Measurements from ENCODE around the gene NEUROG3. TPM values are rescaled to one million over a fixed set of nuclear protein-coding genes. Genes with fewer than 3 reads are reported as not detected.

The NEUROG3 gene
- total RNA-seq, 1 experiment from 2014 or later = not detected

DNA sequence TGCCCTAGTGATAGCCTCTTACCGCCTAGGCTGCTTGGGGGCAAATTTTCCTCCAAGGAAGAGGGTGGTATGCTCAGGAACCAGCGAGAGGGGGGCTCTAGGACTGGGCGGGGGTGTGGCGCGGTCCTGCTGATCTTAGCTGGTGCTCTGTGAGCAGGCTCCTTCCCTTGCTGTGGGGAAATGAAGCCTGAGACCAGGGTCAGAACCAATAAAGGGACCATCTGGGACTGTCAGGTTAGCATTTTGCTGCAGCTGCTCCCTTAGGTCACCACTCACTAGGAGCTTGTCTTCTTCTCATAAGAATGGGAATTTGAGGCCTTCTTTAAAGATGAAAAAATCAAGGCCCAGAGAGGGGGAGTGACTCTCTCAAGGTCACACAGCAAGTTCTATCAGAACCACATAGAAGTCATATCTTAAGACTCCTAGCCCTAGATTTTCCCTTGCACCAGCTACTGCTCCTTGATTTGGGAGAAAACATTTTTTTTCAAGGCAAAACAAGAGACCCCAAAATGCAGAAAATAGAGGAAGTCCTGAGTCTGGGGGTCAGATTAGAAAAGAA is 2.0 kb upstream of the NEUROG3 start:
- in situ Hi-C loops (cut with HindIII; ENCODE audit: low pct_unique_long_range_greater_than_20kb, low sequenced_read_pairs) = no loop called here
- no peak for DNase-seq (ENCODE audit: low read depth)

DNA sequence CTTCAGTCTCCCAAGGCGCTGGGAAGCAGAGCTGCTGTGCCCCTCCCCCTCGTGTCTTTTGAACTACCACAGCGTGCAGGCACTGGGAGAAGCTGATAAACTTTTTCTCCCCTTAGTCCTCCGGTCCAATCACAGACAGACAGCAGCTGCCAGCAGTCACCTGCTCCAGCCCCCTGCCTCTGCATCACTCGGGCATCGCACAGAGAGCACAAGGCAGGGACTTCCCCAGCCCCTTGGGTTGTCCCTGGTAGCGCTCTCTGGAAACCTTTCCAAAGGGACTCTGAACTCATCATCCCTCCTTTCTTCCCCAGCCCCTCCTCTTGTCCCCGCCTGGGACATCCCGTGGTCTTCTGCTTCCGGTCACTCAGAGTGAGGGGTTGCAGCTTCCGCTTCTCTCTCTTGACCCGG is 1.4 kb upstream of the NEUROG3 start:
- in situ Hi-C loops (cut with HindIII; ENCODE audit: low pct_unique_long_range_greater_than_20kb, low sequenced_read_pairs) = no loop called here

GRCh38 chr10:69572159-69573055 is 815 bp downstream of the NEUROG3 start:
- in situ Hi-C loops (cut with HindIII; ENCODE audit: low pct_unique_long_range_greater_than_20kb, low sequenced_read_pairs) = no loop called here
- no peak for DNase-seq (ENCODE audit: low read depth)

More for the DNA sequence above, 1.4 kb upstream of the NEUROG3 start:
- DNase-seq (ENCODE audit: low read depth) = peak; percentile 2

- DNase-seq (ENCODE audit: low read depth) = no peak
- in situ Hi-C loops (cut with HindIII; ENCODE audit: low pct_unique_long_range_greater_than_20kb, low sequenced_read_pairs) = no loop called here
Measured at GRCh38 chr10:69571618-69572158, 1.5 kb downstream of the NEUROG3 start.

GRCh38 chr10:69570050-69570816 is 3.0 kb downstream of the NEUROG3 start:
- in situ Hi-C loops (cut with HindIII; ENCODE audit: low pct_unique_long_range_greater_than_20kb, low sequenced_read_pairs) = no loop called here

GRCh38 chr10:69569396-69569934 is 3.8 kb downstream of the NEUROG3 start:
- DNase-seq (ENCODE audit: low read depth) = no peak
- in situ Hi-C loops (cut with HindIII; ENCODE audit: low pct_unique_long_range_greater_than_20kb, low sequenced_read_pairs) = no loop called here

More at GRCh38 chr10:69570050-69570816, 3.0 kb downstream of the NEUROG3 start:
- DNase-seq (ENCODE audit: low read depth) = no peak

DNA sequence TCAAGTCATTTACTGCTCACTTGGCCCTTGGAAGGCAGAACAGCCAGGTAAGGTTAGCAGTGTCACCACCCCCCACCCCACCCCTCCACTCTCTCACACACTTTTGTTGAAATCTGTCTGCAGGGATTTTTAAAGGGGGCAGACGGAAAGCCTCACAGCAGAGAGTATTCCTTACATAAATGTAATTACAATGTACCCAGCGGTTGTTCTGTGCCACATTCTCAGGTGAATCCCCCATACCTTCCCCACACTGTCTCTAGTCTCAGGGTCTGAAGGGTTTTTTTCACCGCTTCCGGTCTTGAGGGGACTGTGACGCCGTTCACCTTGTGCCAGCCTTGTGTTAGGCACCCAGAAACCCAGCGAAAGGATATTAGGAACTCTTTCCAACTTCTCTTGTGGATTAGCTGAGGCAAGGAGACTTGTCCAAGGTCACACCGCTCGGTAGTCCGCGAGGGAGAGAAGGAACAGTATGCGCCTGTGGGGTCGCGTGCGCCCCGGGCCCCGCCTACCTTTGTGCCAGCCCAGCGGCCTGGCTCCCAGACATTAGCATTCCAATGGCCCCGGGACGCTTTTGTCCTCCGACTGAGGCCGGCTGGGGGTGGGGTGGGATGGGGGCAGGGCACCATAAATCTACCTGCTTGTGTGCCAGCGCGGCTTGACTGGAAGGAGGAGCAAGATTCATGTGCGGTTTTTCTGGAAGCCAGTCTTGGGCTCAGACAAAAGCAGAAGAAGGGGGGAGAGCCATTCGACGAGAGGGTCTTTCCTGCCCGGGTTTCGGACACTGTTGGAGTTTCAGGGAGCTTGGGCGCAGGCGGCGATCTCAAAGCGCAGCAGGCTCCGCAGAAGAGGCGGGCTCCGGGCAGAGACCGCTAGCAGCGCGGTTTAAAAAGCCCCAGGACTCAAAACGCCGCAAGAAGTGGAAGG is 4.5 kb downstream of the NEUROG3 start:
- in situ Hi-C loops (cut with HindIII; ENCODE audit: low pct_unique_long_range_greater_than_20kb, low sequenced_read_pairs) = no loop called here
- no peak for DNase-seq (ENCODE audit: low read depth)

- in situ Hi-C loops (cut with HindIII; ENCODE audit: low pct_unique_long_range_greater_than_20kb, low sequenced_read_pairs) = no loop called here
- DNase-seq (ENCODE audit: low read depth) = peak; percentile 33
Measured at GRCh38 chr10:69567920-69568319, 5.3 kb downstream of the NEUROG3 start.

DNA sequence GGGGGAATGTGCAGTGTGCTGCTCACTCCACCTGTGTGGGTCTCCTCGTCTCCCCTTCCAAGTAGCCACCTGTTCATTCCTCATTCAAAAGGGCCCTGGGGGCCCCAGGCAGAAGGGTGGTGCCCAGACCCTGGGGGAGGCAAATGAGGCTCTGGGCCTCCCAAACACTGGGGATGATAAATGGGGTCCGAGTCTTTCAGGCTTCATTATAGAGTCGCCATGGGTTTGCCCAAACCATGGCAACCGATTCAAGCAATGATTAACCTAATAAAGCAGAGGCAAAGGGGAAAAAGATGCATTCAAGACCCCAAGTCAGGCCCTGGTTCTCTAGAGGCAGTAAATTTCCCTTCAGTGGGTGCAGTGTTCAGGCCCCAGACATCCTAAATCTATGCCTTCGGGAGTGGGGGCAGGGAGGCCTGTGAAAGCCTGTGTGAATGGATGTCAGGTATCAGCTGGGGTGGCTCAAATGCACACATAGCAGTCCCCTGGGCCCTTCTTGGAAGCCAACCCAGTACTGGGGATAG is 10.4 kb downstream of the NEUROG3 start:
- DNase-seq (ENCODE audit: low read depth) = no peak
- in situ Hi-C loops (cut with HindIII; ENCODE audit: low pct_unique_long_range_greater_than_20kb, low sequenced_read_pairs) = no loop called here

DNA sequence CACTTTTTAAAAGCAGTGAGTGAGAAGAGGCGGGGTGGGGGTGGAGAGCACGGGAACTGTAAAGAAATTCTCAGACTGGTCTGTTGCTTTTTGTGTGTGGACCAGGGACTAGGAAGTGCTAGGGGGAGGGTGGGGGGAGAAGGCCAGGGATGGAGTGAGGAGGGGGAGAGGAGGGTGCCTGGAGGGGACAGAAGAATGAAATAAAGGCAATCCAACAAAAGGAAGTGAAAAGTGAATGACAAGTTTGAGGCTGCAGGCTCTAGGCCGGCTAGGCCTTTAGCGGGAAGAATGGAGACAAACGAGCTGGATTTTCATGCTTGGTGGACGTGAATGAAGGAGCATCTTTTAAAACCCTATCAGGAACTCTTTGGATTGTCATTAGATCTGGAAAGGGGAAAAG is 13.7 kb downstream of the NEUROG3 start:
- in situ Hi-C loops (cut with HindIII; ENCODE audit: low pct_unique_long_range_greater_than_20kb, low sequenced_read_pairs) = no loop called here
- no peak for DNase-seq (ENCODE audit: low read depth)

DNA sequence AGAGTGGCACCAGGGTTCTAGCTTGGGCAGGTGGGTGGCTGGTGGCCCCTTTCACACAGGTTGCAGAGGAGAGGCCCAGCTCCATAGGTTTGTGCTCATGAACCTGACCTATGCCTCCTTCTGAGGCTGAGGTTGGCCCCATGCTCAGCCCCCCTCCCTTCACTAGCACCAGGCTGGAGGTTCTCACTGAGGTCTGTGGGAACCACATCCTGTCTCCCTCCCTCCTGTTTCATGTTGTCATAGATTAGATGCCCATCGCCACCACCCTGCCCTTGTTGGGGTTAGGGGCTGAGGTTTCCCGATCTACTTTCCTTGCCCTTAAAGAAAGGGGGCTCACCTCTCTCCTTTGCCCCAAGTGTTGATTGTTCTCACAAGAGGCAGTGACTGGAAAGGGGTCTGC is 14.7 kb downstream of the NEUROG3 start:
- no peak for DNase-seq (ENCODE audit: low read depth)
- in situ Hi-C loops (cut with HindIII; ENCODE audit: low pct_unique_long_range_greater_than_20kb, low sequenced_read_pairs) = no loop called here

DNA sequence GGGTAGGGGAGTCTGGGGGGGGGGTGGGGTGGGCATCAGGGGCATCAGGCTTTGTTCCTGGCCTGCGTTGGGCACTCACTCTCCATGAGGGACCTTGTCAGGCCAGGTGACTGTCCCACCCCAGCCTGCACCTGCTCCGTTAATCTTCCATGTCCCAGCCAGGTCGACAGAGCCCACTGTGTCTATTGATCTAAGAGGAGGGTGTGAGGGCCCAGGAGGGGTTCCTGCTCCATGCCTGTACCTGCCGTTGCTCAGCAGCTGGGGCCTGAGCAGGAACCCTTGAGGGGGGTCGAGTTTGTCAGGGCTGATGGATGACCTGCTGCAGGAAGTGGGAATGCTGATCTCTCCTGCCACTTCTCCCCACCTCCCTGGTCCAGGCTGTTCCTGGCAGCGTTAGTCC is 18.6 kb downstream of the NEUROG3 start:
- DNase-seq (ENCODE audit: low read depth) = no peak
- in situ Hi-C loops (cut with HindIII; ENCODE audit: low pct_unique_long_range_greater_than_20kb, low sequenced_read_pairs) = no loop called here

DNA sequence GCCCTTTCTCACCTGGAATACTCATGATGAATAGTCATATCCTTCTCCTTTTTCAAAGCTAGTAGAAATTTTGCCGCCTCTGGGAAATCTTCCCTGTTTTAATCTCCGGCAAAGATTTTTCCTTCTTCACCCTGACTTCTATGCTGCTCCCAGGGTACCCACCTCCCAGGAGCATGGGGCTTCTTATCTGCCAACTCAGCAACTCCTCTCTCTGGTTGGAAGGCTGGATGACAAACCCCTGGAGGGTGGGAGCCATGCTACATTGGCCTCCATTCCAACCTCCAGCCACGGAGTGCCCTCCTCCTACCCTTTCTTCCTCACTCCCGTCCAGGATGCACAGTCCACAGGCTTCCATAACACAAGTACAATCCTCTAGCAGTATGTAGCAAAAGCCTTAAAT is 19.9 kb downstream of the NEUROG3 start:
- in situ Hi-C loops (cut with HindIII; ENCODE audit: low pct_unique_long_range_greater_than_20kb, low sequenced_read_pairs) = no loop called here
- no peak for DNase-seq (ENCODE audit: low read depth)

GRCh38 chr10:69552268-69552667 is 21.0 kb downstream of the NEUROG3 start:
- no peak for DNase-seq (ENCODE audit: low read depth)
- in situ Hi-C loops (cut with HindIII; ENCODE audit: low pct_unique_long_range_greater_than_20kb, low sequenced_read_pairs) = no loop called here

GRCh38 chr10:69549959-69550358 is 23.3 kb downstream of the NEUROG3 start:
- in situ Hi-C loops (cut with HindIII; ENCODE audit: low pct_unique_long_range_greater_than_20kb, low sequenced_read_pairs) = no loop called here
- peak; percentile 16 for DNase-seq (ENCODE audit: low read depth)

- in situ Hi-C loops (cut with HindIII; ENCODE audit: low pct_unique_long_range_greater_than_20kb, low sequenced_read_pairs) = no loop called here
- DNase-seq (ENCODE audit: low read depth) = no peak
Measured at GRCh38 chr10:69541463-69541862, 31.8 kb downstream of the NEUROG3 start.

DNA sequence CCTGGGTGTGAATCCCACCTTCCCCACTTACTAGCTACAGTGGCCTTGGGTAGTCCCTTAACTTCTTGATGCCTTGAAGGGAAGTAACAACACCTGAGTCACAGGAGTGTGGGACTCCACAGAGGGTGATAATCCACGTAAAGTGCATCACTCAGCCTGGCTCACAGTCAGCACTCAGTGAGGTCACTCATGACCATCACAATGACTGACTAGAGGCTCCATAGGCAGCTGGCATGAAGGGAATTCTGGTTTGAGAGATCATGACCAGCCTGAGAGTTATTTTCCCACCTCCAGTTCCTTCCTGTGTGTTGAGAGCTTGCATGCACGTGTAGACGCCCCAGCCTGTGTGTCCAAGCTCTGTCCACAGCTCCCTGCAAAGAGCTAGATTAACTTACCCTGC is 34.8 kb downstream of the NEUROG3 start:
- in situ Hi-C loops (cut with HindIII; ENCODE audit: low pct_unique_long_range_greater_than_20kb, low sequenced_read_pairs) = no loop called here
- DNase-seq (ENCODE audit: low read depth) = no peak

Data from Caki2 (cell line).